Sciatic nerve (tissue), 2 donors: ENCODE results near the gene S100A3. TPM values are rescaled to one million over a fixed set of nuclear protein-coding genes. Genes with fewer than 3 reads are reported as not detected.
"Not testable (repeated sequence)": the region's sequence is repeated elsewhere in the genome, so short reads cannot be mapped to it uniquely, and the experiment has no call there.

Source experiments
- ATAC-seq: fragments of 200-7000 bp; cut with Tn5 transposase; one replicate; pipeline ENCODE4 v1.9.1; 2020; ENCODE audit warnings: mild to moderate bottlenecking, moderate library complexity
- DNase-seq: peaks from one replicate; pipeline ENCODE4 v3.0.0-alpha.2; 2020; ENCODE audit warnings: low spot score
- intact Hi-C: fragments of 100-400 bp; cut with DNase I; formaldehyde crosslinking; loops from one replicate; pipeline ENCODE4 v1.14.2; 2022
- total RNA-seq: library from RNA; stranded (reverse); fragmentation: NEBNext Ultra II Directional; extraction: Animal tissue kit (Norgen Biotek cat#: 25700); gene quantifications from one replicate; pipeline ENCODE4 v1.2.1, GENCODE V29; 2021
- donor health status: DM: no; HTN: no; CAD: no.
- donor health status: DM: no; HTN: no; CAD: no.

S100A3 gene, protein sequence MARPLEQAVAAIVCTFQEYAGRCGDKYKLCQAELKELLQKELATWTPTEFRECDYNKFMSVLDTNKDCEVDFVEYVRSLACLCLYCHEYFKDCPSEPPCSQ
- total RNA-seq = not detected

DNA sequence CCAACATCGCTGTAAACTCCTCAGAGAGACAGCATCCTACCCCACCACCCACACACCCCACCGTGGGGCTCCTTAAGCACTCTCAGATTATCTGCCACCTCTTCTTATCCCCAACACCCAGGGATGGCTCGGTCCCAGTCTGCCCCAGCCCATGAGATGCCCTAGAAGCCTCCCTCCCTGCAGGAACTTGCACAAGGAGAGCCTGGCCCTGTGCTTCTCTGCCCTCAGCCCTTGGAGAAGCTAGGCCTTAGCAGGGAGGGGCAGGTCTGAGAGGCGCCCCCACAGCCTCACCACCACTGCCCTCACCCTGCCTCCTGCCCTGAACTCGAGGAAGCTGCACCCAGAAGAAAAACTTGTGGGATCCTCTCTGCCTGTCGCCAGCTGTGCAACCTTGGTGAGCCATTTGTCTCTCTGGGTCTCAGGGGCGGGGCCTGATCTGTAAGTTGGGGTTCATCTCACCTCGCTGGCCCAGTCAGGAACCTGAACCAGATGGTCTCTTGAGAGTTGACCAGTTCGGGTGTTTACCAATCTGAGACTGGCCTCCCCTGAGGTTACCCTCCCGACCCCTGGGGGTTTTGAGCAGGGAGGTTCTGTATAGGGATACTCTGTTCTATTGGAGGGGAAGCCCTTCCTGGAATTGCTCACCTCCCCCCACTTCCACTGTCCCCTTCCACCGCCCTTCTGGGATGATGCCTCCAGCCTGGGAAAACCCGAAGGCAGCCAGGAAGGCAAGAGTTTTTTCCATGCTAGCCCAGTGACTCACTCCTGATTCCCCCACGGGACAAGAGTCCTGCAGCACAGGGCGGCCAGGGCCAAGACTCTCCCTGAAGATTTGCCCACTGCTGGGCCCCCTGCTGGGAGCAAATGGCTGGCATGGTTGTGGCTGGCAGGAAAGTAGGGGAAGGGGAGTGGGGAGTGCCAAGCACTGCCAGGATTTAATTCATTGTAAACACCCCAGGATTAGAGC, at the start of gene S100A3:
Gene S100A3, minus strand, starts transcription at position 537 of the 967 bp plus-strand sequence. CDS start 773 bp downstream, outside the sequence.
- DNase-seq (peak; percentile 75), ATAC-seq (peak; percentile 31)
- intact Hi-C loops = no loop called here

DNA sequence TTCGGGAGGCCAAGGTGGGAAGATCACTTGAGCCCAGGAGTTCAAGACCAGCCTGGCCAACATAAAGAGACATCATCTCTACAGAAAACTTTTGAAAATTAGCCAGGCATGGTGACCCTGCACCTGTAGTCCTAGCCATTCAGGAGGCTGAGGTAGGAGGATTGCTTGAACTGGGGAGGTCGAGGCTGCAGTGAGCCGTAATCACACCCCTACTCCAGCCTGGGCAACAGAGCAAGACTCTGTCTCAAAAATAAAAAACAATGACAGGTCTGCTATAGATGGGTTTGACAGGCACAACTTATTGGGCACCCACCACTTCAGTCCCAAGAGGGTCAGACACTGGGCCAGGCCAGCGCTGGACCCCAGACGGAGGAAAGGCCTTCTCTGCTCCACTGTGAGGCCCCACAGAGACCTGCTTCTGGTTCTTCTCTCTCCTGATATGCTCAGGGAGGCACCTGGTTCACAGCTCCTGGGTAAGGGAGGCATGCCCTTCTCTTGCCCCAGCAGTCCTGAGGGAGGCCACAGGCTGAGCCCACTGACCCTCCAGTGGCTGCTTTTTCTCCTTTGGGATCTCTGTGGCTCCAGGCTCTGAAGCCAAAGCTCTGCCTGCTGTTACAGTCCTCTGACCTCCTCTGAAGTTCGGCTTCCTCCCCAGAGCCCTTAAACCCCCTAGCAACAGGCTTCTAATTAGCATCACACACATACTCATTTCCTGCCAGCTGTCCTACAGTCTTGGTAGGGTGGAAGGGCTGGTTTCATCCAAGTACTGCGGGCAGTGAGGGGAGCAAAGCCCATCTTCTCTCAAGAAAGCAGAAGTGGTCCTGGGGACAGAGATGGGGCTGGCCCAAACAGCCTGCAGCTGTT, 49.5 kb upstream of the S100A3 start:
- intact Hi-C loops = no loop called here
- peak; percentile 49 for ATAC-seq

DNA sequence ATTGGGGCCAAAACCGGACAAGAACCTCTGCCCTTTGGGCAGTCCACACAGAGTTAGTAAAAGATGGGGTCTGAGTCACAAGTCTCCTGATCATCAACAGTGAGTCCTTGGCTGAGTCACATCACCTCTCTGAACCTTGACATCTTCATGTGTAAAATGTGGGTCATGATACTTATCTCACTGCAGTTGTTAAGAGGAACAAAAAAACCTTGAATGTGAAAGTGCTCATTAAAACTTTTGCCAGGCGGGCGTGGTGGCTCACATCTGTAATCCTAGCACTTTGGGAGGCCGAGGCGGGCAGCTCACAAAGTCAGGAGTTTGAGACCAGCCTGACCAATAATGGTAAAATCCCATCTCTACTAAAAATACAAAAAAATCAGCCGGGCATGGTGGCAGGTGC, 48.1 kb upstream of the S100A3 start:
- intact Hi-C loops = no loop called here
- no peak for DNase-seq
- no peak for ATAC-seq

More for the DNA sequence above, 49.5 kb upstream of the S100A3 start:
- peak; percentile 42 for DNase-seq

DNA sequence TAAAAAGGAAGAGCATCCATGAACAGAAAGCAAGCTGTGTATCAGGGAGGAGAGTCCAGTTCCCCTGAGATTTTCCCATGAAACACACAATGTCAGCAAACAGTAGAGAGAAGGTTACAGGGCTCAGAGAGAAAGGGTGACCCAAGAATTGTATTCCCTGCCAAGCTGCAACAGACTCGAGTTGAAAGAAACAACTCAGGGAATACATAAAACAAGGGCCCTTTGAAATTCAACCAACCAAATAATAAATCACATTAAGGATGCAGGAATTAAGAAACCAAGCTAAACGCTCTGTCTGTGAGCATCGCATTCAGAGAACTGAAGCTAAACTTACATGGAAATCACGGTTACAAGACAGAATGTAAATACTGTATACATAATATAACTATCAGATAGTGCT, 43.7 kb upstream of the S100A3 start:
- intact Hi-C loops = no loop called here
- ATAC-seq = peak; percentile 95
- DNase-seq = peak; percentile 5

DNA sequence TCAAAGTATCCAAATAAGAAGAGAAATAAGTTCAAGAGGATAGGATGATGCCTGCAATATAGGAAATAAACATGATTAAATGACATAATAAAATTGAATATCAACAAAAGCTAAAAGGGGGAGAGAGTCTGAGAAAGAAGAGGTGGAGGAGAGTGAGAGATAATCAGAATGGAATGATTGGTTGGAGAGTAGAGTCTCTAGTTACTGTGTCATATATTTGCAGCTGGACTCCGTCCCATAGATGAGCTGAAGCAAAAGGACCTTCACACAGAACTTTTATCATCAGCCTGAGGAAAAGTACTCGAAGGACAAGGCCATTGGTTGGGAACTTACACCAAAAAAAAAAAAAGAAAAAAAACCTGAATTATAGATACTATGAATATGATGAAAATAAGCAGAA, 39.4 kb upstream of the S100A3 start:
- intact Hi-C loops = no loop called here
- ATAC-seq (no peak), DNase-seq (no peak)

DNA sequence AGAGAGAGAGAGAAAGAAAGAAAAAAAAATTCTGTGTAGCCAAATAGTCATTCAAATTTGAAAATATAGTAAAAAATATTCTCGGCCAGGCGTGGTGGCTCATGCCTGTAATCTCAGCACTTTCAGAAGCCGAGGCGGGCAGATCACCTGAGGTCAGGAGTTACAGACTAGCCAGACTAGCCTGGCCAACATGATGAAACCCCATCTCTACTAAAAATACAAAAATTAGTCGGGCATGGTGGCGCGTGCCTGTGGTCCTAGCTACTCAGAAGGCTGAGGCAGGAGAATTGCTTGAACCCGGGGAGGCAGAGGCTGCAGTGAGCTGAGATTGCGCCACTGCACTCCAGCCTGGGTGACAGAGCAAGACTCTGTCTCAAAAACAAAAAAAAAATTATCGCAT, 39.0 kb upstream of the S100A3 start:
- intact Hi-C loops, ATAC-seq: not testable (repeated sequence)
- peak; percentile 26 for DNase-seq

DNA sequence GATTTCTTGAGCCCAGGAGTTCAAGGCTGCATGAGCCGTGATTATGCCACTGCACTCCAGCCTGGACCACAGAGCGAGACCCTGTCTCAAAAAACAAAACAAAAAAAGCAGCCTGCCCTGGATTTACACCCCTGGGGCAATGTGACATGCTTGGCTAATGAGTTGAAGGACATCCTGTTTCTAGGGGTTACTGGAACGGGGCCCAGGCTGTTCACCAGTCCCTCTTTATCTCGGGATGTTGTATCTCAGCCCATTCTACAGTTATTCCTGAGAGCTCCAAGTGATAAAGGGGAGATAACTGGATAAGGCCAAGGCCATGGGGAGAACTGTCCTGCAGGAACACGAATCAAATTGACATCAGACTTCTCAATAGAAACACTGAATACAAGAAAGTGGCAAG, 38.3 kb upstream of the S100A3 start:
- DNase-seq (no peak), ATAC-seq (no peak)

DNA sequence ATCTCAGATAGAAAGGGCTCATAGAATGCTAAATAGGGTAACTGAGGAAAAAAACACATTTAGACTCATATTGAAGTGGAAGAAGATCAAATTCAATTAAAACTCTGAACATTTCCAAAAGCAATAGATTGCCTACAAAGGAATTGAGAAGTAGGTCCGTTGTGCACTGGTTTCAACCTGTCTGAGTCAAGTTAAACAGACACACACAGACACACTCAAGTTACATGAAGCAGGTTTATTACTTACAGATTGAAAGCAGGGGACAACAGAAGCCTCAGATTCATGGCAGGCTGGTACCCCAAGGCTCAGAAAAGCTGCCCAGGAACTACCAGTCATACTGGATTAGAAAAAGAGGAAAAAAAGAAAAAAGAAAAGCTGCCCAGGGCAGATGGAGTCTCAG, 37.3 kb upstream of the S100A3 start:
- no peak for ATAC-seq
- intact Hi-C loops = no loop called here
- no peak for DNase-seq

More for the DNA sequence above, 38.3 kb upstream of the S100A3 start:
- intact Hi-C loops = no loop called here

DNA sequence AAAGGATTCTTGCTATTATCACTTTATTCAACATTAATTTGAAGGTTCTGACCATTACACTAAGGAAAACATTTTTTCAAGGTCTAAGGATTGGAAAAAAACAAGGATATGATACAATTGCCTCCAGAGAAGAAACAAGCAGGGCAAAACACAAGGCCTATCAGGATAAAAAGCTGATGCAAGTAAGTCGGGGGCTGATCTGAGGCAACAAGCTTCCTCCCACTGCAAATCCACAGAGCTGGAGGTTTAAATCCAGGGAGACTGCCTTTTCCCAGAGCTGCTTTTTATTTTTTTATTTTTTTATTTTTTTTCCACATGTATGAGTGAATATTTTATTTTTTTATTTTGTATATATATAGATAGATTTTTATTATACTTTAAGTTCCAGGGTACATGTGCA, 35.9 kb upstream of the S100A3 start:
- intact Hi-C loops = no loop called here
- DNase-seq (no peak), ATAC-seq (no peak)

DNA sequence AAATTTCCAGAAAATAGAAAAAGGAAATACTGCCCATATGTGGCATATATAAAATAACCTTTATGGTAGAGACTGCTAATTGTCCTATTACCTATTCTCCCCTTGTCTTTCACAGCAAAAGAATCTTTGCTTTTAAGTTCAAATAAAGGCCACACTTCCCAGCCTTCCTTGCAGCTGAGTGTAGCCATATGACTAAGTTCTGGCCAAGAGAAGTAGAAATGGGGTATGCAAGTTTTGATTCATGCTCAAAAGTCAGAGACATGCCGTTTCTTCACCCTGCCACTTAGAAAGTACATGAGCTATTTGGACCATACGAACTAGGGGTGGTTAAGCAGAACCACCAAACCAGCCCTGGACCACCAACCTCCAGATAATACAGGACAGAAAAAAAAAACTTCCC, 34.9 kb upstream of the S100A3 start:
- DNase-seq = no peak
- no peak for ATAC-seq
- intact Hi-C loops = no loop called here

DNA sequence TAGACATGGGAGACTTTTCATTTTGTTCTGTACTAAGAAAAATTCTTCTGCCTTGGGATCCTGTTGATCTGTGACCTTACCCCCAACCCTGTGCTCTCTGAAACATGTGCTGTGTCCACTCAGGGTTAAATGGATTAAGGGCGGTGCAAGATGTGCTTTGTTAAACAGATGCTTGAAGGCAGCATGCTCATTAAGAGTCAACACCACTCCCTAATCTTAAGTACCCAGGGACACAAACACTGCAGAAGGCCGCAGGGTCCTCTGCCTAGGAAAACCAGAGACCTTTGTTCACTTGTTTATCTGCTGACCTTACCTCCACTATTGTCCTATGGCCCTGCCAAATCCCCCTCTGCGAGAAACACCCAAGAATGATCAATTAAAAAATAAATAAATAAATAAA, 34.5 kb upstream of the S100A3 start:
- DNase-seq, ATAC-seq, intact Hi-C loops: not testable (repeated sequence)

DNA sequence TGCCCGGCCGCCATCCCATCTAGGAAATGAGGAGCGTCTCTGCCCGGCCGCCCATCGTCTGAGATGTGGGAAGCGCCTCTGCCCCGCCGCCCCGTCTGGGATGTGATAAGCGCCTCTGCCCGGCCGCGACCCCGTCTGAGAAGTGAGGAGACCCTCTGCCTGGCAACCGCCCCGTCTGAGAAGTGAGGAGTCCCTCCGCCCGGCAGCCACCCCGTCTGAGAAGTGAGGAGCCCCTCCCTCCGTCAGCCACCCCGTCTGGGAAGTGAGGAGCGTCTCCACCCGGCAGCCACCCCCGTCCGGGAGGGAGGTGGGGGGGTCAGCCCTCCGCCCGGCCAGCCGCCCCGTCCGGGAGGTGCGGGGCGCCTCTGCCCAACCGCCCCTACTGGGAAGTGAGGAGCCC, 33.8 kb upstream of the S100A3 start:
- DNase-seq, ATAC-seq, intact Hi-C loops: not testable (repeated sequence)

DNA sequence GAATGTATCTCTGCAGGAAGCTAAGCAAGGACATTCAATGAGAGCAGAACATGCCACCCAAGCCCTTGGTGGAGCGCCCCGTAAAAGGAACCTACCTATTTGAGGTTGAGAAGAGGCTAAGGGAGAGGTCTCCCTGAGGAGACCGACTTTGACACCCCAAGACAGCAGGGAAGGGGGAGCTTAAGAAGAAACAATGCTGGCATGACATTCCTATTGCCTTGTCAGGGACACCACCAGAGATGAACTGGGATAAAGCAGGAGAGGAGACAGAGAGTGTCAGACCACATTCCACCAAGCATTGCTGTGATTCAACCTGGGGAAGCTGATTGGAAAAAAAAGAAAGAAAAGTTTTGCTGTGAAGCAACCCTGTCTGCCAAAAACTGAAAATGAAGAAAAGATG, 29.9 kb upstream of the S100A3 start:
- intact Hi-C loops = loop anchor here (5.0 kb wide), 1 partner anchor 38 kb away; the partner anchor contains the start of gene S100A14
- DNase-seq (no peak), ATAC-seq (no peak)

DNA sequence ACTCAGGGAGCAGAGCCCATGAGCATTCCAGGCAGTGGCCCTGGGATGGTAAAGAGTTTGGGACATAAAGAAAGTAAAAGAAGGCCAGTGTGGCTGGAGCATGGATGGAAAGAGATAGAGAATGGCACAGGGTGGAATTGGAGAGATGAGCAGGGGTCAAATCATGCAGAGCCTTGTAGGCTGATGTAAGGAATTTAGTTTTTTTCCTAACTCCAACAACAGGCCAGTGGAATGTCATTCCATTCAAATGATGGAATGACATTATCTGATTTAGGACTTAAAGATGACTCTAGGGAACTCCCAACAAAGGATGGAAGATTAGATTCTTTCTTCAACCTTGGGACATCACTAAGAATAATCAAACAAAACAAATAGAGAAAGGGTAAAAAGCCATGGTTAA, 29.4 kb upstream of the S100A3 start:
- no peak for ATAC-seq
- DNase-seq = no peak
- intact Hi-C loops = loop anchor here (5.0 kb wide), 1 partner anchor 39 kb away; the partner anchor contains the start of gene S100A14

DNA sequence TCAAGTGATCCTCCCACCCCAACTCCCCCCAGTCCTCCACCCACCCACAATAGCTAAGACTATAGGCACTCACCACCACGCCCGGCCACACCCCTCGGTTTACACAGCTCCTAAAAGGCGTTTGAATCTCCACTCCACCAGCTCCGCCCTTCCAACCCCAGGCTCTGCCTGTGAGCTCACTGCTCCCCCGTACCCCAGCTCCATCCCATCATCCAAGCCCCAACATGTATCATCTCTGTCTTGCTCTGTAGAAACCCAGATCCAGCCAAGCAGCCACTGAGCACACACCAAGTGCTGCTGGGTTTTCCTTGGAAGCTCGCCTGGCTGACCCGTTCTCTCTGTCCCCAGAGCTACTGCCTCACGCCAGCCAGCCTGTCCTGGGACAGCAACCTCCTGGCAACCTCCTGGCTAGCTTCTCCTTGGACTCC, 28.6 kb upstream of the S100A3 start:
- peak; percentile 56 for DNase-seq
- peak; percentile 75 for ATAC-seq
- intact Hi-C loops = loop anchor here (5.0 kb wide), 1 partner anchor 40 kb away; the partner anchor contains the start of gene S100A14

DNA sequence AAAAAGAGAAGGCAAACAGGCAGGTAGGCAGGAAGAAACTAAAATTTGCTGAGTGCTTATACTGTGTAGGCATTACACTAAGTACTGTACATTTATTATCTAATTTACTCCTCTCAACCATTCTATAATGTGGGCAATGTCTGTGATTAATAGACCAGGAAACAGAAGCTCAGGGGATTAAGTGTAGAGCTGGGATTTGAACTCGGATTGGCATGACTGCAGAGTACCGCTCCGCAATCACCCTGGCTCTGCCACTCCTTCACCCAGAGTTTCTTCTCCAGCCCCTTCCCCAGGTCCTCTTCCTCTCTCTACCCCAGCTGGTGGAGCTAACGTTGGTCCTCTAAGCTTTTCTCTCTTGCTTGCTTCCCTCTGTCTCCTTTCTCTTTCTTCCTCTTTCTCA, 28.1 kb upstream of the S100A3 start:
- ATAC-seq (no peak), DNase-seq (peak; percentile 19)
- intact Hi-C loops = loop anchor here (5.0 kb wide), 1 partner anchor 40 kb away; the partner anchor contains the start of gene S100A14

DNA sequence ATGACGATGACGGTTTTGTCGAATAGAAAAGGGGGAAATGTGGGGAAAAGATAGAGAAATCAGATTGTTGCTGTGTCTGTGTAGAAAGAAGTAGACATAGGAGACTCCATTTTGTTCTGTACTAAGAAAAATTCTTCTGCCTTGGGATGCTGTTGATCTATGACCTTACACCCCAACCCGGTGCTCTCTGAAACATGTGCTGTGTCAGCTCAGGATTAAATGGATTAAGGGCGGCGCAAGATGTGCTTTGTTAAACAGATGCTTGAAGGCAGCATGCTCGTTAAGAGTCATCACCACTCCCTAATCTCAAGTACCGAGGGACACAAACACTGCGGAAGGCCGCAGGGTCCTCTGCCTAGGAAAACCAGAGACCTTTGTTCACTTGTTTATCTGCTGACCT, 26.4 kb upstream of the S100A3 start:
- peak; percentile 0 for DNase-seq
- intact Hi-C loops = loop anchor here (5.0 kb wide), 1 partner anchor 42 kb away; the partner anchor contains the start of gene S100A14
- ATAC-seq = not testable (repeated sequence)

DNA sequence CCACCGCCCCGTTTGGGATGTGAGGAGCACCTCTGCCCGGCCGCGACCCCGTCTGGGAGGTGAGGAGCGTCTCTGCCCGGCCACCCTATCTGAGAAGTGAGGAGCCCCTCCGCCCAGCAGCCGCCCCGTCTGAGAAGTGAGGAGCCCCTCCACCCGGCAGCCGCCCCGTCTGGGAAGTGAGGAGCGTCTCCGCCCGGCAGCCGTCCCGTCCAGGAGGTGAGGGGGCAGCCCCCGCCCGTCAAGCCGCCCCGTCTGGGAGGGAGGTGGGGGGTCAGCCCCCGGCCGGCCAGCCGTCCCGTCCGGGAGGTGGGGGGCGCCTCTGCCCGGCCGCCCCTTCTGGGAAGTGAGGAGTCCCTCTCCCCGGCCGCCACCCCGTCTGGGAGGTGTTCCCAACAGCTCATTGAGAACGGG, 26.0 kb upstream of the S100A3 start:
- not testable (repeated sequence) for ATAC-seq, DNase-seq
- intact Hi-C loops = loop anchor here (5.0 kb wide), 1 partner anchor 42 kb away; the partner anchor contains the start of gene S100A14

DNA sequence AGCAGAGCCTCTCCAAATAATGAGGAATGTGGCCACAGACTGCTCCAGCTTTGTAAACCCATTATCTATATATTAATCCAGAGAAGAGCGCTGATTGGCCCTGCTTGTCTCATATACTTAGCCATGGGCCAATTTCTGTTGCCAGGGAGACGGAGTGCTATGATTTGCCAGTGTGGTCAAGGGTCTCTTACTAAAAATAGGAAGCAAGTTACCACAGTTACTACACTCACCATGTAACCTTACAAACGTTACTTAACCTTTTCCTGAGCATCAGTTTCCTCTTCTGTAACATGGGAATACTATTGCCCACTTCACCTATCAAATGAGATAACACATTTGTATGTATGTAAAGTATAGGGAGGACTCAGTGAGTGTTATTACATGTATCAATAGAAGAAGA, 24.3 kb upstream of the S100A3 start:
- intact Hi-C loops = no loop called here
- ATAC-seq = no peak
- no peak for DNase-seq
